Tibial artery (tissue), 4 donors: Measurements from ENCODE around the gene KIAA0408.

Experiments
- DNase-seq, 2 donors: peaks; one replicate each; pipeline ENCODE4 v3.0.0-alpha.2; 2019
- H3K27ac ChIP-seq, 2 donors: fragments of 200-600 bp; sonication (generic) in 1 of 2; 1 replicate in 1 of 2; 2 replicates in 1 of 2; pipeline ENCODE4 v1.5.1; 2018 to 2019; ENCODE audit warnings: mild to moderate bottlenecking in 1 of 2
- H3K27me3 ChIP-seq, 2 donors: fragments of 200-600 bp; sonication (generic) in 1 of 2; one replicate each; pipeline versions ENCODE4 v1.5.1 to v1.6.0; 2016 to 2019
- H3K36me3 ChIP-seq, 3 donors: fragments of 200-600 bp; sonication (generic) in 2 of 3; one replicate each; pipeline ENCODE4 v1.5.1; 2016 to 2019; ENCODE audit warnings: mild to moderate bottlenecking in 2 of 3
- H3K4me1 ChIP-seq, 4 donors: fragments of 200-600 bp; sonication (generic) in 2 of 4; 1 replicate in 3 of 4; 2 replicates in 1 of 4; pipeline ENCODE4 v1.5.1; 2016 to 2019
- H3K4me3 ChIP-seq, 2 donors: fragments of 200-600 bp; sonication (generic) in 1 of 2; 1 replicate in 1 of 2; 2 replicates in 1 of 2; pipeline ENCODE4 v1.5.1; 2018 to 2019; ENCODE audit warnings: mild to moderate bottlenecking in 2 of 2
- H3K9me3 ChIP-seq, 3 donors: fragments of 200-600 bp; sonication (generic) in 1 of 3; one replicate each; pipeline ENCODE4 v1.5.1; 2016 to 2019
- intact Hi-C: fragments of 100-400 bp; cut with DNase I; formaldehyde crosslinking; loops from one replicate; pipeline ENCODE4 v1.15.0; 2023; ENCODE audit warnings: low total_unique reads
- TF ChIP-seq, protein P1 (sequence below), 2 experiments: fragments of 200-600 bp in 1 of 2; fragments of 450-650 bp in 1 of 2; IDR thresholded peaks; one replicate each; pipeline ENCODE4 v1.5.1; 2017 to 2019; ENCODE audit warnings: antibody characterized with exemption in 2 of 2, mild to moderate bottlenecking in 1 of 2, moderate library complexity in 1 of 2

The KIAA0408 gene

DNA sequence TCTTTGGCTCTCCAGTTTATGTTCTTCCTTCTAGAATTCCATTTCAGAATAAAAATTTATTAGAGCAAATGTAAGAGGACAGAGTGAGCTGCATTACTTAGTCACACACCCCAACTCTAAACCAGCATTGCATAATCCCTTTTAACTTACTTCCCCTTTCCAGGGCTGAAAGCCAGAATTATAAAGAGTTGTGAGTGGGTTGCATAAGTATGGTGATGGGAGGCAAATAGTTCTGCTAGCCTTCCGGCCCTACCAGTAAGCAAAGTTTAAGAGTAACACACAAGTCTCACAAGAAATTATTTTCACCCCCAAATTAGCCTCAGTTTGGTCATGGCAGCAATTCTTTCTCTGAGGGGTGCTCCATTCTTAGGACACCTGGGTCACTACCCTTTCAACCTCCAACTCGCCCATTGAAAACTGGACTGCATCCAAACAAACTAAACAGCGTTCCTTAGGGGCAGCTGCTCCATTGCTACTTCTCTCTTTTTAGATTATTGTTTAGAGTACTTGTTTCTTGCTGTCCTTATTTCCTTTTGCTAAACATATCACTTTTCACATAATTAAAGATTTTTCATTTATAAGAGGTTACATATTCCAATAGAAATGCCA, 1.6 kb downstream of the KIAA0408 start:
- Histone ChIP-seq H3K27me3 (no peaks in the 10 kb centered on the region), H3K36me3 (no peaks in the 10 kb centered on the region), H3K4me3 (peak overlapping the region in 1 of 2 donors; percentile 53), H3K4me1 (peaks cover 0 to 28% (median 9%) of the 10 kb centered on the region in 4 donors), H3K27ac (peak overlapping the region; percentile 81 to 84), H3K9me3 (no peaks in the 10 kb centered on the region)
- TF ChIP-seq, protein P1, sequence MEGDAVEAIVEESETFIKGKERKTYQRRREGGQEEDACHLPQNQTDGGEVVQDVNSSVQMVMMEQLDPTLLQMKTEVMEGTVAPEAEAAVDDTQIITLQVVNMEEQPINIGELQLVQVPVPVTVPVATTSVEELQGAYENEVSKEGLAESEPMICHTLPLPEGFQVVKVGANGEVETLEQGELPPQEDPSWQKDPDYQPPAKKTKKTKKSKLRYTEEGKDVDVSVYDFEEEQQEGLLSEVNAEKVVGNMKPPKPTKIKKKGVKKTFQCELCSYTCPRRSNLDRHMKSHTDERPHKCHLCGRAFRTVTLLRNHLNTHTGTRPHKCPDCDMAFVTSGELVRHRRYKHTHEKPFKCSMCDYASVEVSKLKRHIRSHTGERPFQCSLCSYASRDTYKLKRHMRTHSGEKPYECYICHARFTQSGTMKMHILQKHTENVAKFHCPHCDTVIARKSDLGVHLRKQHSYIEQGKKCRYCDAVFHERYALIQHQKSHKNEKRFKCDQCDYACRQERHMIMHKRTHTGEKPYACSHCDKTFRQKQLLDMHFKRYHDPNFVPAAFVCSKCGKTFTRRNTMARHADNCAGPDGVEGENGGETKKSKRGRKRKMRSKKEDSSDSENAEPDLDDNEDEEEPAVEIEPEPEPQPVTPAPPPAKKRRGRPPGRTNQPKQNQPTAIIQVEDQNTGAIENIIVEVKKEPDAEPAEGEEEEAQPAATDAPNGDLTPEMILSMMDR (IDR thresholded peaks at IDR 0.05): no peak
- intact Hi-C loops: no loop called here
- no peak for DNase-seq

DNA sequence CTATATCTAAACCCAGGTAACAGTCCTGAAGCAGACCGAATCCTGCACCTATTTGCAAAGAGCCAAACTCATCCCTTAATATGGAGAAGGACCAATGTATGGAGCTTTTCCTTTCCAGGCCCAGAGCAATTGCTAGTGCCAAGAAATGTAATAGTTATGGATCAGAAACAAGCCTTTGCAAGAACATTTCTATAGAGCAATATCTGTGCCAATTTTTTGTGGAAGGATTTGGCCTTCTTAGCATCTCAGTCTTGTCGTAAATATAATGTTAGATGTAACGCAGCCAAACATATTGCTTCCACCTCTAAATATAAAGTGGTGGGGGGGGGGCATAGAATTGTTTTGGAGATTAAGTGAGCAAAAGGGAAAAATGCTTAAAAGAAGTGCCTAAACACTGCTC, 2.7 kb downstream of the KIAA0408 start:
- H3K27ac ChIP-seq: no peak overlapping the region
- no peak overlapping the region for H3K4me3 ChIP-seq
- no peak for DNase-seq
- peaks cover 0 to 26% (median 9%) of the 10 kb centered on the region in 4 donors for H3K4me1 ChIP-seq
- no peaks in the 10 kb centered on the region for H3K36me3 ChIP-seq
- TF ChIP-seq, protein P1 (IDR thresholded peaks at IDR 0.05): no peak
- intact Hi-C loops: no loop called here
- H3K27me3 ChIP-seq: no peaks in the 10 kb centered on the region
- H3K9me3 ChIP-seq: no peaks in the 10 kb centered on the region

DNA sequence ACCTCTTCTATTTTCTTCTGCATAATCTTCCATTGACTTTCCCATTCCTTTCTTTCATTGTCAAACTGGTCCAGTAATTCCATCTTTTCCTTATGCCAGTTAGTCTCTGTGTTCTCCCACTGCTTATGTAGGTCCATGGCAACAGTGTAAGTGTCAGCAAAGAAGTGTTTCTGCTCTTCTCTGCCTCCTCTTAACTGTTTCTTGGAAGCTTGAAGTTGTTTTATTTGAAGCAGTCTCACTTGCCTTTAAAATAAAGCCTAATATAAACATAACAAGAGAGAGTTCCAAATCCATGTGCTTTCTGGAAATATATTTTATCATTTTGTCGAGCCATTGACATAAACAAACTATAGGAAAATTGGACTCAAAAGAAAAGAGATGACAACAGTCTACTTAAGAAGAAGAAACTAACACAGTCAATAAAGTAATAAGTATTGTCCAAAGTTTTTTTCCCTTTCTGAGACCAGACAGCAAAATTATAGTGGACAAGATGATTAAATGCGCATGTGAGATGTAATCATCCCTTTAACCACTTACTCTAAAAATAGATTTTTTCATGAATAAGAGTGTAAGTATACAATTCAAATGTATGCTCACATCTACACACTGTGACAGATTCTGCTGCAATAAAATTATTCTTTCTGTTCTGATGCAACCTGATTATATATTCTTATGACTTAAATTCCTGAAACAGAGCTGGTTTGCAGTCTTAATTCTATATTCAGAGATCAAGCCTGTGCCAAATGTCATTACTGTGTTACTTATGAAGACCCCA, 5.2 kb downstream of the KIAA0408 start:
- intact Hi-C loops: no loop called here
- Histone ChIP-seq H3K4me3 (no peak overlapping the region), H3K27ac (no peak overlapping the region), H3K4me1 (peaks cover 0 to 18% (median 5%) of the 10 kb centered on the region in 4 donors), H3K9me3 (no peaks in the 10 kb centered on the region), H3K36me3 (peaks cover 0 to 5% (median 0%) of the 10 kb centered on the region in 3 donors), H3K27me3 (no peaks in the 10 kb centered on the region)
- DNase-seq: no peak
- TF ChIP-seq, protein P1 (IDR thresholded peaks at IDR 0.05): no peak

- Histone ChIP-seq H3K36me3 (peaks cover 0 to 5% (median 0%) of the 10 kb centered on the region in 3 donors), H3K27ac (no peak overlapping the region), H3K9me3 (no peaks in the 10 kb centered on the region), H3K4me1 (peaks cover 0 to 10% (median 3%) of the 10 kb centered on the region in 4 donors), H3K27me3 (no peaks in the 10 kb centered on the region), H3K4me3 (no peak overlapping the region)
- TF ChIP-seq, protein P1 (IDR thresholded peaks at IDR 0.05): no peak
- DNase-seq: no peak
- intact Hi-C loops: no loop called here
Observed at GRCh38 chr6:127452803-127453202, 6.4 kb downstream of the KIAA0408 start.

DNA sequence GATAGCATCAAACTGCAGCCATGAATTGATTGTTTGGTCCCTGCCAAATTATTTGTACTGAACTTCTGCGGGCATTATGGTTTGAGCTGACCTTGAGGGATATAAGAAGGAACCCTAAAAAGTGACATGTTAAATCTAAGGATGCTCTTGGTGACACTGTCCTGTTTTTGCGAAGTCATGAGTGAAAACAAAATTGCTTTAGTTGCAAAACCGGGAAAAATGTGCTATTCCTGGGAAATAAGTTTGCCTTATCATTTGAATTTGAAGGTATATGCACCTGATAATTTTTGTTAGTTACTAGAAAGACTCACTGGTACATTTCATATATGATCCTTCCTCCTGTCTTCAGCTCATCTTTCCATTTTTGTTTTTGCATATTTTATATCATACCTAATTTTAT, 7.8 kb downstream of the KIAA0408 start:
- no peak overlapping the region for H3K27ac ChIP-seq
- no peaks in the 10 kb centered on the region for H3K9me3 ChIP-seq
- no peaks in the 10 kb centered on the region for H3K27me3 ChIP-seq
- H3K4me1 ChIP-seq: no peaks in the 10 kb centered on the region
- TF ChIP-seq, protein P1 (IDR thresholded peaks at IDR 0.05): no peak
- no peak overlapping the region for H3K4me3 ChIP-seq
- no peak for DNase-seq
- intact Hi-C loops: no loop called here
- H3K36me3 ChIP-seq: peaks cover 0 to 15% (median 0%) of the 10 kb centered on the region in 3 donors
